HT1080 (cell line): ENCODE results near the gene EFTUD2. TPM values are rescaled to one million over a fixed set of nuclear protein-coding genes. Genes with fewer than 3 reads are reported as not detected.
"Not testable (repeated sequence)": the region's sequence is repeated elsewhere in the genome, so short reads cannot be mapped to it uniquely, and the experiment has no call there.

Source experiments
- DNase-seq: peaks from one replicate; pipeline ENCODE4 v3.0.0-alpha.2; 2015; ENCODE audit warnings: low read depth
- small RNA-seq: library from RNA; depleted of rRNA; stranded (forward); fragments of <200 nt; gene quantifications from one replicate; pipeline ENCODE3, GENCODE V24; 2014
- total RNA-seq: library from RNA; depleted of rRNA; stranded (reverse); fragments of >200 nt; shearing (Covaris generic); gene quantifications from 2 replicates; pipeline ENCODE4 v1.2.3, GENCODE V29; 2014; rRNA removed

EFTUD2 gene
- total RNA-seq, 1 experiment from 2014 or later, result 137 TPM

GRCh38 chr17:44812263-44812662 lies 87.0 kb downstream of the EFTUD2 start:
- no peak for DNase-seq

GRCh38 chr17:44808656-44809388 lies 90.4 kb downstream of the EFTUD2 start:
- not testable (repeated sequence) for DNase-seq

- no peak for DNase-seq
Observed at GRCh38 chr17:44808156-44808555, 91.1 kb downstream of the EFTUD2 start.

- no peak for DNase-seq
Observed at GRCh38 chr17:44807817-44808155, 91.5 kb downstream of the EFTUD2 start.

- no peak for DNase-seq
Observed at GRCh38 chr17:44807093-44807816, 92.0 kb downstream of the EFTUD2 start.

- no peak for DNase-seq
Observed at GRCh38 chr17:44804302-44805089, 94.7 kb downstream of the EFTUD2 start.

- no peak for DNase-seq
Observed at GRCh38 chr17:44801880-44802279, 97.4 kb downstream of the EFTUD2 start.

Small RNA genes lying within 50 kb of the gene (small RNA-seq; reads per million reads assigned to genes)
- gene CCDC103 (not detected), gene MIR6783 (not detected), gene RN7SL405P (not detected)

Other genes with a start within 250 kb of the EFTUD2 start
- 0.02 and 0.03 TPM in 2 replicates for gene MEIOC, start 243.0 kb downstream of the EFTUD2 start, total RNA-seq
- 40.9 and 41.3 TPM in 2 replicates for gene CCDC43, start 209.7 kb downstream of the EFTUD2 start, total RNA-seq
- gene DBF4B, start 190.8 kb downstream of the EFTUD2 start, total RNA-seq, result 11.4 and 11.6 TPM in 2 replicates
- gene ADAM11, start 140.5 kb downstream of the EFTUD2 start, total RNA-seq, result 2.8 and 3.4 TPM in 2 replicates
- 26.0 and 42.7 TPM in 2 replicates for gene GJC1, start 69.2 kb downstream of the EFTUD2 start, total RNA-seq
- gene HIGD1B, start 51.6 kb downstream of the EFTUD2 start, total RNA-seq, result not detected in 2 replicates
- gene GFAP, start 16.1 kb upstream of the EFTUD2 start, total RNA-seq, result 0.07 and 0.18 TPM in 2 replicates
- gene KIF18B, start 48.3 kb upstream of the EFTUD2 start, total RNA-seq, result 13.1 and 15.9 TPM in 2 replicates
- 3.1 and 3.6 TPM in 2 replicates for gene C1QL1, start 68.9 kb upstream of the EFTUD2 start, total RNA-seq
- 20.8 and 23.1 TPM in 2 replicates for gene DCAKD, start 152.2 kb upstream of the EFTUD2 start, total RNA-seq
- 85.7 and 113 TPM in 2 replicates for gene NMT1, start 161.9 kb upstream of the EFTUD2 start, total RNA-seq
- 56.2 and 63.9 TPM in 2 replicates for gene PLCD3, start 233.1 kb upstream of the EFTUD2 start, total RNA-seq
- gene ACBD4, start 236.2 kb upstream of the EFTUD2 start, total RNA-seq, result 3.4 and 3.5 TPM in 2 replicates
- gene HEXIM1, start 249.0 kb upstream of the EFTUD2 start, total RNA-seq, result 17.9 and 45.7 TPM in 2 replicates